A673 (cell line): ENCODE results near the gene VPS11. TPM values are rescaled to one million over a fixed set of nuclear protein-coding genes. Genes with fewer than 3 reads are reported as not detected.

Experiments used
- BruUV-seq: library from RNA; stranded (reverse); fragments of 400-500 nt; replicated peaks from 2 replicates; lab custom pipeline; 2021; lab: Mats Ljungman, UMichigan
- CTCF ChIA-PET: fragments of 300-600 bp; sonication (Branson Sonifier 250); formaldehyde crosslinking; loops from one replicate; lab custom pipeline; 2022; ENCODE audit warnings: antibody characterized with exemption; lab: Charles Lee
- POLR2A ChIA-PET: fragments of 300-600 bp; sonication (Branson Sonifier 250); formaldehyde crosslinking; loops from one replicate; lab custom pipeline; 2022; ENCODE audit warnings: antibody characterized with exemption; ENCODE audit not compliant: low non-redundant PET; lab: Charles Lee
- DNase-seq: peaks from one replicate; pipeline ENCODE4 v3.0.0-alpha.2; 2015; ENCODE audit warnings: low spot score
- H3K27ac ChIP-seq: fragments of 200-600 bp; sonication (generic); 2 replicates; pipeline ENCODE4 v1.5.1; 2016; ENCODE audit warnings: mixed run types, low read depth, mild to moderate bottlenecking, mixed read lengths, antibody characterized with exemption, low read length; ENCODE audit not compliant: poor library complexity, severe bottlenecking
- H3K27me3 ChIP-seq: fragments of 200-600 bp; sonication (generic); replicated peaks from 2 replicates; pipeline ENCODE4 v1.6.1; 2017; ENCODE audit warnings: mixed run types, low read depth, mild to moderate bottlenecking, mixed read lengths, antibody characterized with exemption, low read length; ENCODE audit not compliant: insufficient read depth, poor library complexity
- H3K36me3 ChIP-seq: fragments of 200-600 bp; sonication (generic); 2 replicates; pipeline ENCODE4 v1.6.1; 2016; ENCODE audit warnings: mixed run types, mild to moderate bottlenecking, mixed read lengths, antibody characterized with exemption, low read length; ENCODE audit not compliant: insufficient read depth, poor library complexity, severe bottlenecking
- H3K4me1 ChIP-seq: fragments of 200-600 bp; sonication (generic); 2 replicates; pipeline ENCODE4 v1.6.1; 2017; ENCODE audit warnings: mixed run types, mild to moderate bottlenecking, mixed read lengths, antibody characterized with exemption, low read length; ENCODE audit not compliant: insufficient read depth, poor library complexity, severe bottlenecking
- H3K4me3 ChIP-seq: fragments of 200-600 bp; sonication (generic); 2 replicates; pipeline ENCODE4 v1.5.1; 2016; ENCODE audit warnings: low read depth, mixed run types, mild to moderate bottlenecking, mixed read lengths, low read length; ENCODE audit not compliant: poor library complexity, severe bottlenecking
- H3K9me3 ChIP-seq: fragments of 200-600 bp; sonication (generic); 2 replicates; pipeline ENCODE4 v1.6.1; 2016; ENCODE audit warnings: mixed run types, low read depth, mild to moderate bottlenecking, mixed read lengths, antibody characterized with exemption, low read length; ENCODE audit not compliant: poor library complexity, severe bottlenecking
- CTCF ChIP-seq: fragments of 300-800, 200-600 bp; sonication (generic); conservative IDR thresholded peaks from 2 replicates; pipeline ENCODE4 v1.5.1; 2017; ENCODE audit warnings: low read depth, mild to moderate bottlenecking, antibody characterized with exemption, low read length, moderate library complexity, mixed read lengths
- EZH2 ChIP-seq: fragments of 200-600 bp; sonication (generic); IDR thresholded peaks from 2 replicates; pipeline ENCODE4 v1.6.1; 2017; ENCODE audit warnings: borderline replicate concordance, low read depth, mild to moderate bottlenecking, mixed read lengths, antibody characterized with exemption, low read length; ENCODE audit not compliant: poor library complexity, severe bottlenecking
- intact Hi-C: fragments of 100-400 bp; cut with micrococcal nuclease; formaldehyde crosslinking; loops from one replicate; pipeline ENCODE4 v1.10.0; 2022; ENCODE audit not compliant: unreplicated experiment
- total RNA-seq: library from RNA; stranded (reverse); gene quantifications from 2 replicates; pipeline ENCODE4 v1.2.3, GENCODE V29; 2021

Gene VPS11
- total RNA-seq, 1 experiment from 2014 or later = 26.7 TPM

- Histone ChIP-seq H3K27ac (no peak overlapping the region), H3K9me3 (no peaks in the 10 kb centered on the region), H3K4me1 (no peaks in the 10 kb centered on the region), H3K36me3 (peaks cover 49% of the 10 kb centered on the region), H3K4me3 (no peak overlapping the region), H3K27me3 (no peaks in the 10 kb centered on the region)
- POLR2A ChIA-PET = no interaction called here
- CTCF ChIA-PET = interaction anchor here (0.5 kb wide), 1 partner anchor 230 kb away, joined by 3 read pairs; no protein-coding TSS in a partner anchor
- TF ChIP-seq EZH2 (no peak), CTCF (no peak)
- intact Hi-C loops = no loop called here
- DNase-seq = no peak
- BruUV-seq = no TSS peak
Observed at GRCh38 chr11:119077839-119078238, 10.2 kb downstream of the VPS11 start.

GRCh38 chr11:119078675-119079420 lies 11.2 kb downstream of the VPS11 start:
- intact Hi-C loops = no loop called here
- no TSS peak for BruUV-seq
- ChIA-PET CTCF (no interaction called here), POLR2A (no interaction called here)
- Histone ChIP-seq H3K27ac (no peak overlapping the region), H3K27me3 (no peaks in the 10 kb centered on the region), H3K4me1 (no peaks in the 10 kb centered on the region), H3K4me3 (no peak overlapping the region), H3K36me3 (peaks cover 45% of the 10 kb centered on the region), H3K9me3 (no peaks in the 10 kb centered on the region)
- no peak for DNase-seq
- TF ChIP-seq CTCF = no peak
- TF ChIP-seq EZH2 = no peak

GRCh38 chr11:119081682-119082260 lies 14.2 kb downstream of the VPS11 start:
- POLR2A ChIA-PET = interaction anchor here (0.5 to 0.6 kb wide), 2 partner anchors 13 to 14 kb away, joined by 3 read pairs; a partner anchor contains a TSS
- TF ChIP-seq CTCF (no peak), EZH2 (no peak)
- Histone ChIP-seq H3K9me3 (no peaks in the 10 kb centered on the region), H3K36me3 (peaks cover 36% of the 10 kb centered on the region), H3K4me1 (peaks cover 11% of the 10 kb centered on the region), H3K27me3 (no peaks in the 10 kb centered on the region), H3K4me3 (no peak overlapping the region), H3K27ac (no peak overlapping the region)
- no TSS peak for BruUV-seq
- no peak for DNase-seq
- CTCF ChIA-PET = no interaction called here
- intact Hi-C loops = no loop called here
